Measurements from ENCODE around the gene ITGA3.

Gene ITGA3

GRCh38 chr17:50094753-50095619 lies 39.1 kb downstream of the ITGA3 start, which contains the start of gene PDK2:
PDK2 (plus strand) TSS chr17:50095351; CDS start chr17:50095436, 85 bp downstream.
- DNase-seq (ENCODE audit: low spot score): peak; percentile 100

- DNase-seq (ENCODE audit: low spot score): no peak
Observed at GRCh38 chr17:50095626-50096037, 39.7 kb downstream of the ITGA3 start.

DNA sequence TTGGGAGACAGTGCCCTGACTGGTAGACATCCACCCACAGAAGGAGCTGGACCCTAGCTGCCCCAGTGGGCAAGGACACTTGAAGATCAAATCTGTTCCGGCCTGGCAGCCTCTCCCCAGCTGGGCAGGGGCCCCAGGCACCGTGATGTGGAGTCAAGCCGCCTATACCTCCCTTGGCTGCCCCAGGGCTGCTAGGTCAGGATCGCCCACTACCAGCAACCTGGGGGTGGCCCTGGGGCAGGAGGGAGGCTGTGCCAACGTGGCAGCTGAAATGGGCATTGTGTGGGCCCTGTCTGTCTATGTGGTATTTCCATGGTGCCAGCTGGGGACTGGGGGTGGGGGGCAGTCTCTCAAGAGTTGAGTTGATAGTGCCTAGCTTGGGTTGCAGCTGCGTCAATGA lies 40.2 kb downstream of the ITGA3 start:
- no peak for DNase-seq (ENCODE audit: low spot score)

GRCh38 chr17:50096758-50097157 lies 40.8 kb downstream of the ITGA3 start:
- DNase-seq (ENCODE audit: low spot score): no peak

DNA sequence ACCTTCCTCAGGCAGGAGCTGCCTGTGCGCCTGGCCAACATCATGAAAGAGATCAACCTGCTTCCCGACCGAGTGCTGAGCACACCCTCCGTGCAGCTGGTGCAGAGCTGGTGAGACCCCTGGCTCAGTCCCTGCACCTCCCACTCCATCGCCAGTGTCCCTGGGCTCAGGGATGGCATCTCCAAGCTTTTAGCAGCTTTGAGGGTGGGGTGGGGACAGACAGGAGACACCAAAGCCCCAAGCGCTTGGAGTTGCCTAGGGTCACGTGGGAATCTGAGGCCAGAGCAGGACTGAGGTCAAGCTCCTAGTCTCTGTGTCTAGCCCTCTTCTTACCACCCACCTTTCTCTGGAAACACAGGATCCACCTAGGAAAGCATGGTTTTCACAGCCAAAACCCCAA lies 41.5 kb downstream of the ITGA3 start:
- DNase-seq (ENCODE audit: low spot score): no peak

- no peak for DNase-seq (ENCODE audit: low spot score)
Observed at GRCh38 chr17:50097926-50098325, 42.0 kb downstream of the ITGA3 start.

GRCh38 chr17:50098583-50098982 lies 42.7 kb downstream of the ITGA3 start:
- no peak for DNase-seq (ENCODE audit: low spot score)

GRCh38 chr17:50099003-50099402 lies 43.1 kb downstream of the ITGA3 start:
- no peak for DNase-seq (ENCODE audit: low spot score)

DNA sequence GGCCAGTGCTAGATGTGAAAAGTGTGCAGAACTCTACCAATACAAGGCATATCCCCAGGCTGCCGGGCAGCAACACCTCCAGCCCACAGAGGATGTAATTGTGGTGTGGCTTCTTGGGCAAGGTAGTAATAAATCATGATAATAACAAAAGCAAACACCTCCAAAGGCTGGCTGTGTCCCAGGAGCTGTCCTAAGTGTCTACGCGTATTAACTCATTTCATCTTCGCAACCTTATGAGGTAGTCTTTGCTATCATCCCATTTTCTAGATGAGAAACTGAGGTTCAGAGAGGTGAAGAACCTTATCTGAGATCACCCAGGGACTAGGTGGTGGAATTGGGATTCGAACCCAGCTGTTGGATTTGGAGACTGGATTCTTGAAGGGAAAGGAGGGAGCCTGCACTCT lies 44.6 kb downstream of the ITGA3 start:
- DNase-seq (ENCODE audit: low spot score): no peak

DNA sequence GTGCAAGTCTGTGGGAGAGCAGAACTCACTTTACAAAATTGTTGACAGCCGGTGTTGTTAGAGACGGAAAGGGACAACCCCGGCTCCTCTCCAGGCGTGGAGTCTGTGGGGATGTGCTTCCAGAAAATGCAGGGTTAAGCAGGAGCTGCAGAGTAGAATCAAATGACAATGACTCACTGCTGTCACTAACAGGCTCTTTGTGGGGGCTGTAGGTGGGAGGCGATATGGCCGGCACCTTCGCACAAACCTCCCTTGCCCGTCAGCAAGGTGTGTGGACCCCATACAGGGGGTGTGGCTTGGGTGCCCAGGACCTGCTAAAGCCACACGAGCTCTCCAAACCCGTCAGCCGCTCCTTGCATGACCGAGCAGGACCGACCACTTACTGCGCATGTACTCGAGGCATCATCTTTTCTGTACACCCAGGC lies 45.0 kb downstream of the ITGA3 start:
- no peak for DNase-seq (ENCODE audit: low spot score)

DNA sequence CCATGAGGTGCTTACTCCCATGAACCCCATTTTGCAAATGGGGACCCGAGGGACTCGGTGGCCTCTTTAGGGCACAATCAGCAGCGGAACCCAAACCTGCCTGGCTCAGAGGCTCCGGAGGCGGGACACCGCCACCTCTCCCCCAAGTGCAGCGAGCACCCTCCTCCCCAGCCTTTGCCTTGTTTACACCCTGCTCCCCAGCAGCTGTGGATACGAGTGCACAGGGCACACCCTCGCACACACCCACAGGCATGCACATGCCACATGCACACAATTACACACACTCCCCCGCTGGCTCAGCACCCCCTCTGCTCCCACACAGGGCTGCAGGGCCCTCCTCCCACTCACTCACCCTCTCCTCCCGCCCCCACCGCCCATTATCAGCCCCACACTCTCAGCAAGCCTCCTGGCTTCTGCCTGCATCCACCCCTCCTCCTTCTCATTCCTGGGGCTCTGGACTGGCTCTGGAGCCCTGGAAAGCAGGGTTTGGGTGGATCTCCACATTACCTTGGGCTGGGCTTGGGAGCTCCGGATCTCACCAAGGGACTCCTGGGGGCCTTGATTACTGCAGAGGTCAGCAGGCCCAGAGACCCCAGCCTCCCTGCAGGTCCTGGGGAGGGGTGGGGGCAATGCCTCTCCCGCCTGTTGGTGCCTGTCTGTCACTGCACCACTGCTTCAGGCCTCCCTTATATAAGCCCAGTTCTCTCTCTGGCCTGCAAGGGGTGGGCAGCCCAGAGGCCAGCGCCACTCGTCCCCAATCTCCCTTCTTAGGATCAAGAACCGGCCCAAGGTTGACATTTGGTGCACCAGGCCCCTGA lies 45.6 kb downstream of the ITGA3 start:
- DNase-seq (ENCODE audit: low spot score): peak; percentile 36

GRCh38 chr17:50102164-50102991 lies 46.5 kb downstream of the ITGA3 start:
- DNase-seq (ENCODE audit: low spot score): peak; percentile 46

DNA sequence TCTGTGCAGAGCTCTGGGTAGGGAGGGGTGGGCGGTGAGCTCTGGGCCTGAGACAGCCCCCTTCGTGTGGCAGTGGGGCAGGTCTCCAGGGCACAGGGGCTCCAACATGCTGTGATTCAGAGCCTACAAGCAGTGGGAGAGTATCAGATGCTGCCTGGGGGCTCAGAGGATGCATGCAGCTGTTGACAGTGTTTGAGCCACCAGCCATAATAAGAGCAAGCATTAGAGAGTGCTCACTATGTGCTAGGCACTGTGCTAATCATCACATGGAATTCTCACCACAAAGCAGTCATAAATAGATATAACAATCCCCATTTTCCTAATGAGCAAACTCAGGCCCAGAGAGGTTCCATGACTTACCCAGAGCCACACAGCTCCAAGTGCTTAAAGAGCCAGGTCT lies 47.3 kb downstream of the ITGA3 start:
- no peak for DNase-seq (ENCODE audit: low spot score)

DNA sequence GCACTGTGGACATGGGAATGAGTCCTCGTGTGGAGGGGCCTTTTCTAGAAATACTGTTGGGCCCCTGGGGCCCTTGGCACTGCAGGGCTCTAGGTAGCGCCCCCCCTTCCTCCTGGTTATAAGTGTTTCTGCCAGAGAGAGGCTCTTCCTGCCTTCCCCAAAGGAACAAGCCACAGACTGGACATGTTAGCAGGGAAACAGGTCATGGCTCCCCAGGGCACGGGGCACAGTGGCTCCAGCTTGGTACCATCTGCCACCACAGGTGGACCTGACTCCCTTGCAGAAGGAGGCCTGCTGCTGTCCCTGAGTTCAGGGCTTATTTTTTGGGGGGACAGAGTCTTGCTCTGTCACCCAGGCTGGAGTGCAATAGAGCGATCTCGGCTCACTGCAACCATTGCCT lies 48.0 kb downstream of the ITGA3 start:
- no peak for DNase-seq (ENCODE audit: low spot score)

GRCh38 chr17:50105811-50106210 lies 49.9 kb downstream of the ITGA3 start:
- DNase-seq (ENCODE audit: low spot score): no peak

GRCh38 chr17:50106393-50107131 lies 50.7 kb downstream of the ITGA3 start:
- DNase-seq (ENCODE audit: low spot score): no peak

DNA sequence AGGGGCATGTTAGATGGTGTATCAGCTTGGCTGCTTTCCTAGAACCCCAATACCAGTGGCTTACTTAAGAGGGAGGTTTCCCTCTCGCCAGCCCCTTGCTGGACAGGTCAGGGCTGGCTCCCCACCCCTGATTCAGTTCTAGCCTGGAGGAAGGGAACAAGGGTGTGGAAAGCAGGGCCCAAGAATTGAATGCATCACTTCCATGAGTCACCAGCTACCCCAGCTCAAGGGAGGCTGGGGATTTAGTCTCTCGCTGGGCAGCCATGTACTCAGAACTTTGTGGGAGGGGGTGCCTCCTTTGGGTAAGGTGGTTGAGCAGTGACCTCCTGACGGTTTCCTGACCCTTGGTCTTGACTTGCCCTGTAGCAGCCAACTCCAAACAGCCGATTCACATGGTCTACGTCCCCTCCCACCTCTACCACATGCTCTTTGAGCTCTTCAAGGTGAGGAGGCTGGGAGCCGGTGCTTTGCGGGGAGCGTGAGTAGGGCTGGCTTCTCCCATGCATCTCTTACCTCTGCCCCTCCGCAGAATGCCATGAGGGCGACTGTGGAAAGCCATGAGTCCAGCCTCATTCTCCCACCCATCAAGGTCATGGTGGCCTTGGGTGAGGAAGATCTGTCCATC lies 52.0 kb downstream of the ITGA3 start:
- DNase-seq (ENCODE audit: low spot score): peak; percentile 76

DNA sequence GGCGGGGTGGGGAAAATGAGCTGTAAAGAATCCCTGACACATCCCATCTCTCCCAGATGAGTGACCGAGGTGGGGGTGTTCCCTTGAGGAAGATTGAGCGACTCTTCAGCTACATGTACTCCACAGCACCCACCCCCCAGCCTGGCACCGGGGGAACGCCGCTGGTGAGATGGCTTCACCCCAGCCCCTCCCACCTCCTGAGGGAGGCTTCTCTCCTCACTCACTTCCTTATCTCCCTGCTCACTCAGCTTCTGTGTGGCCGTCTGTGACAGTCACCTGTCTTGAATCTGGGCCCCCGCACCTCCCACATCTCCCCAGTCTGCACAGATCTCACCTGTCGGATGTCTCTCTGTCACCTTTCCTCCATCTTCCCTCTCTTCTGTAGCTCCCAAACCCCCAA lies 52.6 kb downstream of the ITGA3 start:
- no peak for DNase-seq (ENCODE audit: low spot score)

GRCh38 chr17:50109207-50109606 lies 53.3 kb downstream of the ITGA3 start:
- no peak for DNase-seq (ENCODE audit: low spot score)

- no peak for DNase-seq (ENCODE audit: low spot score)
Observed at GRCh38 chr17:50109785-50110184, 53.9 kb downstream of the ITGA3 start.
